Adrenal gland (tissue), 12 donors: Measurements from ENCODE around the gene FGGY. TPM values are rescaled to one million over a fixed set of nuclear protein-coding genes. Genes with fewer than 3 reads are reported as not detected.

Experiments used
- DNase-seq, 7 donors: peaks; one replicate each; pipeline ENCODE4 v3.0.0-alpha.2; 2019 to 2020
- H3K27ac ChIP-seq, 5 donors: fragments of 200-600 bp; sonication (generic) in 4 of 5; 1 replicate in 3 of 5; 2 replicates in 2 of 5; pipeline versions ENCODE4 v1.5.1 to v1.8.0; 2016 to 2020; ENCODE audit warnings: mild to moderate bottlenecking in 1 of 5
- H3K27me3 ChIP-seq: fragments of 200-600 bp; 2 replicates; pipeline ENCODE4 v1.8.0; 2021
- H3K36me3 ChIP-seq, 2 donors: fragments of 200-600 bp; replicated peaks in 1 of 2; 1 replicate in 1 of 2; 2 replicates in 1 of 2; pipeline versions ENCODE4 v1.5.1 to v1.8.0; 2018 to 2022
- H3K4me1 ChIP-seq, 2 donors: fragments of 200-600 bp; replicated peaks in 1 of 2; 1 replicate in 1 of 2; 2 replicates in 1 of 2; pipeline versions ENCODE4 v1.5.1 to v1.8.0; 2018 to 2021
- H3K4me3 ChIP-seq, 4 donors: fragments of 200-600 bp; sonication (generic) in 3 of 4; one replicate each; pipeline ENCODE4 v1.5.1; 2016 to 2018
- H3K9me3 ChIP-seq, 3 donors: fragments of 200-600 bp; sonication (generic) in 1 of 3; replicated peaks in 1 of 3; 1 replicate in 2 of 3; 2 replicates in 1 of 3; pipeline versions ENCODE4 v1.5.1 to v1.8.0; 2016 to 2021
- CTCF ChIP-seq, 6 experiments: fragments of 450-650 bp in 4 of 6; fragments of 200-600 bp in 2 of 6; sonication (generic) in 1 of 6; IDR thresholded peaks; 1 replicate in 5 of 6; 2 replicates in 1 of 6; pipeline versions ENCODE4 v1.5.1 to v1.8.0; 2016 to 2021; ENCODE audit warnings: antibody characterized with exemption in 6 of 6, mild to moderate bottlenecking in 2 of 6, moderate library complexity in 1 of 6
- POLR2A ChIP-seq, 2 donors: fragments of 450-650 bp; IDR thresholded peaks; one replicate each; pipeline ENCODE4 v1.6.1; 2017; ENCODE audit warnings: antibody characterized with exemption in 2 of 2, mild to moderate bottlenecking in 2 of 2, moderate library complexity in 1 of 2
- intact Hi-C, 2 donors: fragments of 100-400 bp; cut with DNase I; formaldehyde crosslinking; loops; one replicate each; pipeline versions ENCODE4 v1.14.1 to v1.15.0; 2022 to 2023
- microRNA-seq, 3 donors: library from miRNA; unstranded; fragments of <30 nt; microRNA quantifications; one replicate each; pipeline ENCODE4, GENCODE V29; 2017 to 2020
- polyA plus RNA-seq, 3 donors: library from polyadenylated mRNA; stranded (reverse); fragments of 200-250 nt in 2 of 3; fragments of 350-450 nt in 1 of 3; fragmentation: Illumina TruSeq in 1 of 3; extraction: RNeasy Lipid Tissue Mini Kit (QIAGEN cat#74804) in 1 of 3; gene quantifications; one replicate each; pipeline ENCODE4 v1.2.3, GENCODE V29; 2013 to 2014
- small RNA-seq, 2 donors: library from RNA; depleted of rRNA; stranded (forward); fragments of <200 nt; gene quantifications; one replicate each; pipeline ENCODE3, GENCODE V24; 2016
- total RNA-seq, 9 donors: library from RNA; depleted of rRNA in 4 of 9; stranded (reverse); fragments of >200 nt in 4 of 9; fragments of 120-200 nt in 1 of 9; fragmentation: NEBNext Ultra II Directional in 1 of 9; extraction: Animal tissue kit (Norgen Biotek cat#: 25700) in 1 of 9; gene quantifications; one replicate each; pipeline versions ENCODE4 v1.1.0 to v1.2.4, GENCODE V29; 2013 to 2023
- donor health status: healthy with polysubstance abuse.
- donor health status: Bipolar disorder and iron deficiency.
- donor health status: DM: yes; HTN: yes; CAD: no.
- donor health status: DM: no; HTN: no; CAD: no.
- donor health status: DM: no; HTN: no; CAD: no.
- donor health status: DM: yes; HTN: yes; CAD: no.

FGGY gene
- total and polyA plus RNA-seq, 12 donors, result 7.4 to 75.5 (median 35.0) TPM

- no peak for DNase-seq
- no peak overlapping the region for H3K4me3 ChIP-seq
- no peaks in the 10 kb centered on the region for H3K27me3 ChIP-seq
- intact Hi-C loops, result no loop called here
- H3K36me3 ChIP-seq, result no peaks in the 10 kb centered on the region
- no peak for TF ChIP-seq CTCF (IDR thresholded peaks at IDR 0.05)
- TF ChIP-seq POLR2A (IDR thresholded peaks at IDR 0.05), result no peak
- no peak overlapping the region for H3K27ac ChIP-seq
- no peaks in the 10 kb centered on the region for H3K9me3 ChIP-seq
- H3K4me1 ChIP-seq, result no peaks in the 10 kb centered on the region
Observed at GRCh38 chr1:59805554-59805953, 508.7 kb downstream of the FGGY start.

Small RNA genes lying within 50 kb of the gene (microRNA-seq; reads per million reads assigned to microRNA genes)
- 0.76 to 2.8 (median 0.89) reads per million in 3 donors for gene MIR4711

Small RNA genes lying within 50 kb of the gene (small RNA-seq; reads per million reads assigned to genes)
- 0 to 0.50 reads per million in 2 donors for gene MIR4711
